Fibroblast of skin of left quadriceps (primary cell): ENCODE measurements around the gene SLC2A4.
A peak's percentile ranks its signal among the peaks of the same experiment; 100 is the strongest.
"Not testable (repeated sequence)": the region's sequence is repeated elsewhere in the genome, so short reads cannot be mapped to it uniquely, and the experiment has no call there.

Experiments
- DNase-seq, 2 experiments: peaks; one replicate each; pipeline ENCODE4 v3.0.0-alpha.2; 2013; ENCODE audit warnings: low read depth in 2 of 2

The SLC2A4 gene

DNA sequence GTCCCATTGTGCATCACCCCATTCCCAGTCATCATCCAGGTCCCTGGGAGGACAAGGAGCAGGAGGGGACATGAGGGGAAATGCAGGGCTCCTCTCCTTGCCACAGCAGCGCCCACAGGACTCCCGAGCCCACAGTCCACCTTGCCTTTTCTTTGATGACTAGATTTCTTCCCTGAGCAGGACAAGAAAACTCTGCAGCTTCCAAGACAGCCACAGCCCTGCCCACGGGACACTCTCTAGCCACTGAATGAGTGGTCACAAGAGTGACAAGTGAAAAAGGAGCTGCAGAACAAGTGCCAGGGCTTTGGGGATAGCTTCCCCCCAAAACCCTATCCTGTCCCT, 42.9 kb downstream of the SLC2A4 start:
- no peak for DNase-seq

DNA sequence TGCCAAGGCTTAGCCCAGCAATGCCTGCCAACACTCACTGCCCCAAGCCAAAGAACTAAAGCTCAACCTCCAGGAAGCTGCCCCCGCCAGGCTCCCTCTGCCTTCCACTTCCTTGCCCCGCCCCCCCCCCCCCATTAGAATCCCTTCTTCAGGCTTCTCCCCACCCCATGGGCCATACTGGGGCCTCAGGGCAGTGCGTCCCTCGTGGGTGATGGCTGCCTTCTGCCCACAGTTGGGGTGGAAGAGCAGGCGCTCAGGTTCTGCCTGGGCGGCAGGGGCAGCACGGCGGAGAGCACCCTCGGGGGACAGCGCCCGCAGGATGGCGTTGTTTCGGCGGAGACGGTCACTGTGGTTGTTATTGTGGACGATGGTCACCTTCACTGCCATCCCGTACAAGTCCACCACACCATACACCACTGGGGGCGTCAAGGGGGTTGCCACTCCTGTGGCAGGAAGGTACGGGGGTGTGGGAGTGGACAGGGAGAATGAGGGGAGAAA, 43.6 kb downstream of the SLC2A4 start:
- DNase-seq: no peak

DNA sequence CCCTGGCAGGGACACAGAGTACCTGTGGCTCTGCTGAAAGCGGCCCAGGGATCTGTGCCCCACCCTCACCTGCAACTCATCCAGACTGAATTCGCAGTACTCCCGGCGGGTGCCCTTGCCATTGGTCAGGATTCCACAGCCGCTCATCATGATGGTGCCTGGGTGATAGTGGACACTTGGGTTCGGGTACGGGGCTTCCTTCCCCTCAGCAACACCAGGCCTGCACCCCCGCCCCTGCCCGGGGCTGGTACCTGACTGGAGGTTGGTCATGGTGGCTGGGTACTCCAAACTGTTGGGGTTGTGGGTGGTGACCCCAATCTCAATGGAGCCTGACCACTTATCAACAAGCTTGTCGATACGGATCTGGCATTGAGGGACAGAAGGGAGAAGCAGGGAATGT, 44.7 kb downstream of the SLC2A4 start:
- no peak for DNase-seq

DNA sequence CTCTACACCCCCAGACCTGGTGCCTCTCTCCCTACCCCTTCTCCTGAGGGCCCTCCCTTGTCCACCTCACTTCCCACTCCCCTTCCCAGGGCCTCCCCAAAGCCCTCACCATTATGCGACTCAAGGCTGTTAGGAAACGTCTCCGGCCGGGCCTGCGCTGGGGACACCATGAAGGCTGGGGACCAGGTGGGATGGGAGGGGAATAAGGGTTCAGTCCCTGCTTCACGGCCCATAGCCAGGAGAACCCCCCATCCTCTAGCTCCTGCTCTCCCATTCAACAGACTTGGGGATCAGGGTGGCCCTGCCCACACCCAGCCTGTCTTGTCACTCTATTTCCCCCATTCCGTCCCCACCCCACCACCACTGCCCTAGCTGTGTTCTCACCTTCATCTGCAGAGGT, 45.5 kb downstream of the SLC2A4 start:
- DNase-seq: no peak

DNA sequence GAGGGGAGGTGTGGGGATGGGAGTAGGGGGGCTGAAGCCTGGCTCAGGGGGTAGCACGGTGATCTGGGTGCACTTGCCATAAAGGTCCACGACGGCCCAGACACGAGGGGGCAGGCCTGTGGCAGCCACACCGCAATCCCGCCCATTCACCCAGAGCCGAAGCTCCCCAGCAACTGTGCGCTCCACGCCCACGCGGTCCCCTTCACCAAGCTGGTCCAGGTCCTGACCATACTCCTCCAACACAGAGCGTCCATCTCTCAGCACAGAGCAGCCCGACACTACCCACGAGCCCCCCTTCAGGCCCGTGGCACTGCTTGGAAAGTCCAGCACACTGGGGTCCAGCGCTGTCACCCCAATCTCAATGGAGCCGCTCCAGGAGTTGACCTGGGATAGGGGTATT, 46.0 kb downstream of the SLC2A4 start:
- no peak for DNase-seq

DNA sequence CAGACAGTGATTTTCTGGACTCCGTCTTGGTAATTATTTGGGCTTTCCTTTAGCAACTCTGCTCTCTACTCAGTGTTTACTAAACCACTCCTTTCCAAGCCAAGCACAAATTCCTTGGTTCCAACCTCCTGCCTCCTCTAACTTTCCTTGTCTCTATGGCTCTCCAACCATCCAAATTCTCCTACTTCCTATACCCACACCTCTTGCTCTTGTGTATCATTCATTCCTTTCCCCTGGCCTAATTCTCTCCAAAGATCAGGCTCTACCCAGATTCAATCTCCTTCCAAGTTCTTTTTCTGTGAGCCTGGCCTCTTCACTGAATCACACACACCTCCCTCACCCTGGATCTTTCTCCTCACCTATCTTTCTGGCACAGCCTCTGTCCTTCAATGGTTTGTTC, 46.5 kb downstream of the SLC2A4 start:
- DNase-seq: no peak

DNA sequence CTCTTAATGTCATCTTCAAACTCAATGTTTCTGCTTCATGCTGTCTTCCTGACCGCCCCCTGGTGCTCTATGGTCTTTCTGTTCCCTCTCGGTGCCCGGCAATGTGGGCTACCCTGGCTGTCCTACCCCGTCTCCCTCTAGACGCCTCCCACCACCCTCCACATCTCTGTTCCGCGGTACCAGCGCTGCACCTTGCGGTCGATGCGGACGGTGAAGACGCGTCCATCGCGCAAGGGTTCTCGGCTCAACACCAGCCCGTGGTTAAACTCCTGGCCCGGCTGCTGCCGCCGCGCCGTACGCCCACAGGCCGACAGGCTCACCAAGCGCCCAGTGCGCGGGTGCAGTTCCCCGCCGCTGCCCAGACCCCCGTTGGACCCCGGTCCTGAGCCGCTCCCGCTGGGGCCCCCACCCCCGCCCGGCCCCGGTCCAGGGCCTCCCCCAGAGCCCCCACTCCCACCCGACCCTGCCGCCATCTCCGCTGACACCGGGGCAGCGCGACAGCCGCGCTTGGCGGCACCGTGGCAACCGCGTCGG, 47.4 kb downstream of the SLC2A4 start, which contains the start of gene NEURL4:
NEURL4 (minus strand) TSS at position 496 of the 534 bp plus-strand sequence; CDS start at position 473, 23 bp downstream.
- no peak for DNase-seq

DNA sequence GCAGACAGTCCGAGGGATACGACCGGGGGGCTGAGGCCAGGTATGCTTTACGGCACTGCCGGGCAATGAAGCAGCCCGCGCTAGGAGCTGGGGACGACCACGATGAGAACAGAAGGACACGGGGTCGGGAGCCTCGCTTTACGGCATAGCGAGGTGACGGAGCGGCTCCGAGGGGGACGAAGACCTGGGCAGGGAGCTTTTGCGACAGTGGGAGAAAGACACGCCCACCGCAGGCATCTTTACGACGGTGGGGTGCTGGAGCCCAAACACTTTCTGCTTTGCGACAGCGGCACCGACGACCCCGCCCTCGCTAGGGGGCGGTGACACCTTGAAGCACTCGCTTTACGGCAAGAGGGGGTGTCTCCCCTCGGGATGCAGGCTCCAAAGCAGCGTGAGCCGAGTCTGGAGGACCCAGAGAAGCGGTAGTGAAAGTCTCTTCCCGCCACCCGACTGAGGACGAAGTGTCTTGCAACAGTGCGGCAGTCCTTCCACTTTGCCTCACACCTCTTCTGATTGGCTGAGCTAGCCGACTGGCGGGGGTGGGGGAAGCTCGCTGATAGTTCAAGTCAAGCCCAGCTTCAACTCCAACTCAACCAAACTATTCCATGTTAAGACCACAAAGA, 48.0 kb downstream of the SLC2A4 start:
- DNase-seq: peak; percentile 99

DNA sequence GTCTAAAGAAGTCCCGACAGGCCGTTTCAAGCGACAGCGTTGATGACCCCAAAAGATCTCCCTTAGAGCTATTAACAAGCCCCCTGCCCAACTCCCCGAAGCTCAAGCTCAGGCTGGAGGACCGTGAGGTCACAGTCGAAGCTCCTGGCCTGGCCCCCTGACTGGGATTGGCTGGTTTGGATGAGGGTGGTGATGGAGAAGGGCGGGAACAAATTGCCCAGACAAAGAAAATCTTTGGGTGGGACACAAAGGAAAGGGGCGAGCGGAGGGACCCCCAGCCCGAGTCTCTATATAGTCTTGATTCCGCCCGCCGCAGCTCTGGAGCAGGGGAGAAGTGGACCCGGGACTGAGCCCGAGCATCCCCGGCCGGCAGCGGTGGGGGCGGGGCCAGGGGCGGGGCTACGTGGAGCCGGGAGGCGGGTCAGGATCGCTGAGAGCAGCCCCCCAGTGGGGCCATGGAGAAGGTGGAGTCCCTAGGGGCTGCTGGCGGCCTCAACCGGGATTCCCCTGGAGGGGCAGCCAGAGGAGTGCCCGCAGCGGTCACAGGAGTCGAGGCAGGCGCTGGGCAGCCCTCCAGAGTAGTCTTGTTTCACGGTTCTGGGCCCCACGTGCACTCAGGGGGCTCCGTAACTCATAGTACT, 48.6 kb downstream of the SLC2A4 start:
- DNase-seq: no peak

DNA sequence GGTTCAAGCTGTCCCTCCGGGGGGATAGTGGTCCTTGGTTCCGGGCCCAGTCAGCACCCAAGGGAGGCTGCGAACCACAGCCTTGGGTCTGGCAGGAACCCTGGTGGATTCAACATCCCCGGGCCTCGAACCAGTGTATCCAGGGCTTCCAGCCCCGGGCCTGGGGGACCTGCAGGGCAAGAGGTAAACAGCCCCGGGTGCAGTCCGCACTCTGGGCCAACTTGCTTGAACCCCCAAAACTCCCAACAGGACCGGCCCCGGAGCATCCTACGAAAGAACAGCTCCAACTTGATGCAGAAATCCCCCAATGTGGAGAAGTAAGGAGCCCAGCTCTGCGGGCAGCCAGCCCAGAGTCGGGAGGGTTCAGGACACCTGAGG, 49.1 kb downstream of the SLC2A4 start:
- no peak for DNase-seq

DNA sequence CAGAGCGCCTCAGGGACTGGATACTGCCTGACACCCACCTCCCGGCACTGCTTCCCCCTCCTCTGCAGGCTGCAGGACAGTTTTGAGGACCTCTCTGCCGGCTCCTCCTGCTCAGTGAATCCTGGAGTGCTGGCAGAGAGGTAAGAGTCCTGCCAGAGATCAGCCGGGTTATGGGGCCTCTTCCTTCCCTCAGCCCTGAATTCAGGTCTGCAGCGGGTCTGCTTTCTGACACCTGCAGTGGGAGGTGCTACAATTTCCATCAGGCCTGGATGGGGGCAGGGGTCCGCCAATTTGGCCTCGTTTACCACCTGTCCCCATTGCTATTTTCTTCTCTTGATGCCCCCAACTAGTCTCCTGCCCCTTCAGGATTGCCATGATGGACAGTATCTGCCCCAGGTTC, 50.6 kb downstream of the SLC2A4 start:
- DNase-seq: no peak

DNA sequence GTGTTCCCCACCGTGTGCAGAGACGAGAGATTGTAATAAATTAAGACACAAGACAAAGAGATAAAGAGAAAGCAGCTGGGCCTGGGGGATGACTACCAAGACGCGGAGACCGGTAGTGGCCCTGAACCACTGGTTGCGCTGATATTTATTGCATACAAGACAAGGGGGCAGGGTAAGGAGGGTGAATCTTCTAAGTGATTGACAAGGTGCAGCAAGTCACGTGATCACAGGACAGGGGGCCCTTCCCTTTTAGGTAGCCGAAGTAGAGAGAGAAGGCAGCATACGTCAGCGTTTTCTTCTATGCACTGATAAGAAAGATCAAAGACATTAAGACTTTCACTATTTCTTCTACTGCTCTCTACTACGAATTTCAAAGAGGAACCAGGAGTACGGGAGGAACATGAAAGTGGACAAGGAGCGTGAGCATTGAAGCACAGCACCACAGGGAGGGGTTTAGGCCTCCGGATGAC, 51.1 kb downstream of the SLC2A4 start:
- DNase-seq: not testable (repeated sequence)

DNA sequence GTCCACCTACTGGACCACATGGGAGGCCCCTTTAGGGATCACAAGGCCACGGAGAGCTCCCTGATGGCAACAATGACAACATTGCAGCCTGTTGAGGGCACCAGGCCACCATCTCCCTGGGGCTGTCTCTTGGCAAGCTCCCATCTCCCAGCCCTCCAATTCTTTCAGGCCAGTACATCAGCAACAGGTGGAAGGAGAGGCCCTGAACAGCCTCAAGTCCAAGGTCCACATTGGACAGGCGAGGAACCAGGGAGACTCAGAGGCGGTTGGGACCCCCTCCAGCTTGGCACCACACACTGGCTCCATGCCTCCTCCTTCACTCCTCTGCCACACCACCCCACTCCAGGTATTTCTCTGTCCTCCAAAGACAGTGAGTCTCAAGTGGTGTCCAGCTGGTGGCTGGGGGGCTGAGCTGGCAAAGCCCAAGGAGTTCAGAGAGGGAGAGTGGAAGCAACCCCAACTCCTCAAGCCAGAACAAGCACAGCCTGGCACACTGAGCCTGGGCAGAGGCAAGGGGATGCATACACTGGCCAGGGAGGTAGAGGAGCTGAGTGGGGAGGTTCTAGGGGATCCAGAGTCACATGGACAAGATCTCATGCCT, 53.5 kb downstream of the SLC2A4 start:
- no peak for DNase-seq

DNA sequence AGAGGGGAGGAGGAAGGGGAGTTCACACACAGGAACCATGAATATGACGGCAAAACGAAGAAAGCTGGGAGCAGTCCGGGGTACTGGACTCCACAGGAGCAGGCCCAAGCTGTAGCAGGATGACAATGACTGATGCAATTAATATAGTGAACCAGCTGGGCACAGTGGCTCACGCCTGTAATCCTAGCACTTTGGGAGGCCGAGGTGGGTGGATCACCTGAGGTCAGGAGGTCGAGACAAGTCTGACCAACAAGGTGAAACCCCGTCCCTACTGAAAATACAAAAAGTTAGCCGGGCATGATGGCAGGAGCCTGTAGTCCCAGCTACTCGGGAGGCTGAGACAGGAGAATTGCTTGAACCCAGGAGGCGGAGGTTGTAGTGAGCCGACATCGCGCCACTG, 54.2 kb downstream of the SLC2A4 start:
- DNase-seq: not testable (repeated sequence)

DNA sequence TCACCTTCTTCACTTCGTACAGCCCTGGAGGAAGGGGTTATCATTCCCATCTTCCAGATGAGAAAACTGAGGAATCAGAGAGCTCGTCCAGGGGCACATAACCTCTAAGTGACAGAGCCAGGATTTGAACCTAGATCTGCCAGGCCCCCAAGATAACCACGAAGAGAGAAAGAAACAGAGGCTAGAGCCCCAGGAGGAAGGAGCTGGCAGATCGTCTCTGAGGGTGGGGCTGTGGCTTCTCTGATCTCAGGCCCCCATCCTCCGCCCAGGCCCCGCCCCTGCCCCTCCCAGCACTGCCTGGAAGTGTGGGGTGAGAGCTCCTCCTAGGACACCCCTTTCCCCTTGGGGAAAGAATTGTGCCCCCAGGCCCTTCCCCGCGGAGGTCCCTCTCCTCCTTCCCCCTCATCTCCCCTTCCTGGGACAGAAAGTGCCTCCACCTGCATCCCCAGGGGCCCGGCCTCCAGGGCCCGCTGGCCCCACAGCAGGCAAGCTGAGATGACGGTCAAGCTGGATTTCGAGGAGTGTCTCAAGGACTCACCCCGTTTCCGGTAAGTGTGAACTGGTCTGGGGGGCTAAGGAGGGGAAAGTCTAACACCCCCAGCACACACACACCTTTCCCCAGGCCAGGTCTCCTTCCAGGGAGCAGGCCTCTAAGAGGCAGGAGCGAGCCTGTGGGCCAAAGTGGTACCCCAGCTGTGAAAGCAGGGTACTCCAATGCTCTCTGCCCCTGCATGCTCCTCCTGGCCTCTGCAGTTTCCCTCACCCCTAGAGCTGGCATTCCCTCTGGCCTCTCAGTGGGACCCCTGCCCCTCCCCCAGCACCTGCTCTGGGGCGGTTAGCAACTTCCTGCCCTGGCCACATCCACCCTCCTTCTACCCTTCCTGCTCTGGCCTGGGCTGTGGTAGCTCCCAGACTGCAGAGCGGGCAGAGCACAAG, 55.0 kb downstream of the SLC2A4 start, which contains the start of gene ACAP1:
ACAP1 (plus strand) TSS at position 290 of the 936 bp plus-strand sequence; CDS start at position 496, 206 bp downstream.
- no peak for DNase-seq

DNA sequence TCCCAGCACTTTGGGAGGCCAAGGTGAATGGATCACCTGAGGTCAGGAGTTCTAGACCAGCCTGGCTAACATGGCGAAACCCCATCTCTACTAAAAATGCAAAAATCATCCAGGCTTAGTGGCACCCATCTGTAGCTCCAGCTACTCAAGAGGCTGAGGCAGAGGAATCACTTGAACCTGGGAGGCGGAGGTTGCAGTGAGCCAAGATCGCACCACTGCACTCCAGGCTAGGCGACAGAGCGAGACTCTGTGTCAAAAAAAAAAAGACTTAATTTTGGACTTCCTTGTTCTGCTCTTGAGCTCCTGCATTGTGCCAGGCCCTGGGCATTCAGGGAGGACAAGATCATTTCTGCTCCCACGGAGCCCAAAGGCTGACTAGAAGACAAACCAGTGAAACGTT, 56.1 kb downstream of the SLC2A4 start:
- not testable (repeated sequence) for DNase-seq
